Effector memory CD4-positive, alpha-beta T cell (primary cell): ENCODE data around the gene ACSM6.
"Not testable (repeated sequence)": the region's sequence is repeated elsewhere in the genome, so short reads cannot be mapped to it uniquely, and the experiment has no call there.

Source experiments
- DNase-seq, 3 donors: peaks; one replicate each; pipeline ENCODE4 v3.0.0-alpha.2; 2020
- H3K27ac ChIP-seq: 2 replicates; pipeline ENCODE4 v1.7.0; 2013; ENCODE audit warnings: mild to moderate bottlenecking, low read length, moderate library complexity; ENCODE audit not compliant: insufficient read depth, poor library complexity, severe bottlenecking
- H3K27me3 ChIP-seq: replicated peaks from 2 replicates; pipeline ENCODE4 v1.7.0; 2013; ENCODE audit warnings: mild to moderate bottlenecking, low read length; ENCODE audit not compliant: insufficient read depth, control insufficient read depth, poor library complexity, severe bottlenecking
- H3K36me3 ChIP-seq: 2 replicates; pipeline ENCODE4 v1.7.0; 2013; ENCODE audit warnings: mild to moderate bottlenecking, low read length, moderate library complexity; ENCODE audit not compliant: control insufficient read depth, insufficient read depth
- H3K4me1 ChIP-seq: 2 replicates; pipeline ENCODE4 v1.7.0; 2013; ENCODE audit warnings: low read length, mild to moderate bottlenecking; ENCODE audit not compliant: control insufficient read depth, insufficient read depth, poor library complexity, severe bottlenecking
- H3K4me3 ChIP-seq: 2 replicates; pipeline ENCODE4 v1.7.0; 2013; ENCODE audit warnings: low read length, low read depth, mild to moderate bottlenecking; ENCODE audit not compliant: insufficient read depth, poor library complexity, severe bottlenecking
- H3K9me3 ChIP-seq: 2 replicates; pipeline ENCODE4 v1.7.0; 2013; ENCODE audit warnings: mild to moderate bottlenecking, low read length, moderate library complexity; ENCODE audit not compliant: control insufficient read depth

ACSM6 gene

DNA sequence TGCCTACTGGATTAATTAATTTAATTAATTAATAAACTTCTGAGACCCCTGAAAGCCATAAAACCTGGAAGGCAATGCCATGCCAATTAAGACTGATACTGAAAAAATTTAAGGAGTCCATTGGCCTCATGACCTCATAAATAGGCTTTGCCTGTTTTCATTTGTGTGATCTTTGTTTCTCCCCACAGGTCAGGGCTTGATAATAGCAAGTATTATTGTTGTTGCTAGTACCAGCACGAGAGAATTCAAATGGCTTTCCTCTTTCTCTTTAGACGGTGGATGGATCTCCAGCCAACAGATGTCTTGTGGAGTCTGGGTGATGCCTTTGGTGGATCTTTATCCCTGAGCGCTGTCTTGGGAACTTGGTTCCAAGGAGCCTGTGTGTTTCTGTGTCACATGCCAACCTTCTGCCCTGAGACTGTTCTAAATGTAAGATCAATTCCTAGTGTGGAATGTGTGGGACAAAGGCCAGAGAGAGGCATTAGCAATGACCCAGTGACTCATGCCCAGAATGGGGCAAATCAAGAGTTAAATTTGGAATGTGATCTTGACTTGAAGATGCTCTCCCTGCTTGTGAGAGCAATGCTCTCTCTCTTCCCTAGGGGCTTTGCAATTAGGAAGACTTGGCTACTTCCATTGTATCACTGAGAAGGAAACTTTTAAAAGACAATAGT is 17.7 kb downstream of the ACSM6 start:
- no peaks in the 10 kb centered on the region for H3K27me3 ChIP-seq
- H3K9me3 ChIP-seq, result no peaks in the 10 kb centered on the region
- no peak overlapping the region for H3K27ac ChIP-seq
- DNase-seq, result no peak
- H3K36me3 ChIP-seq, result no peaks in the 10 kb centered on the region
- H3K4me3 ChIP-seq, result no peak overlapping the region
- no peaks in the 10 kb centered on the region for H3K4me1 ChIP-seq

GRCh38 chr10:95214369-95214768 is 20.3 kb downstream of the ACSM6 start:
- Histone ChIP-seq H3K27ac (no peak overlapping the region), H3K4me3 (no peak overlapping the region), H3K36me3 (no peaks in the 10 kb centered on the region), H3K9me3 (no peaks in the 10 kb centered on the region), H3K4me1 (no peaks in the 10 kb centered on the region), H3K27me3 (no peaks in the 10 kb centered on the region)
- no peak for DNase-seq

DNA sequence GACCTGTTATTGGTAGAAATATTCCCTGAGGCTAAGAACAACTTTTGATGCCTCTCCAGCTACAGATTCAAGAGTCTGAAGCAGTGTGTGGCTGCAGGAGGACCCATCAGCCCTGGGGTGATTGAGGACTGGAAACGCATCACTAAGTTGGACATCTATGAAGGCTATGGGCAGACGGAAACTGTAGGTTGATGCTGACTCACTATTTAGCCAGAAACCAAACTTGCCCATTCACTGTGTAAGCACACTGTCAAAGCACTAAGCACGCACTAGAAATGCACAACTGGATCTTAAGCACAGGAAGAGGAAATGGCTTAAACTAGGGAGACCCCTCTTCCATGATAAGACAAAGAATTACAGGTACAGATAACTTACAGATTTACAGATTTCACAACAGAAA is 20.8 kb downstream of the ACSM6 start:
- no peak for DNase-seq
- Histone ChIP-seq H3K9me3 (no peaks in the 10 kb centered on the region), H3K4me3 (no peak overlapping the region), H3K27ac (no peak overlapping the region), H3K27me3 (no peaks in the 10 kb centered on the region), H3K36me3 (no peaks in the 10 kb centered on the region), H3K4me1 (no peaks in the 10 kb centered on the region)

GRCh38 chr10:95217476-95217875 is 23.4 kb downstream of the ACSM6 start:
- DNase-seq, result no peak
- H3K36me3 ChIP-seq, result no peaks in the 10 kb centered on the region
- no peak overlapping the region for H3K27ac ChIP-seq
- no peaks in the 10 kb centered on the region for H3K9me3 ChIP-seq
- no peak overlapping the region for H3K4me3 ChIP-seq
- H3K27me3 ChIP-seq, result no peaks in the 10 kb centered on the region
- no peaks in the 10 kb centered on the region for H3K4me1 ChIP-seq

- no peaks in the 10 kb centered on the region for H3K4me1 ChIP-seq
- no peaks in the 10 kb centered on the region for H3K27me3 ChIP-seq
- DNase-seq, result no peak
- no peak overlapping the region for H3K27ac ChIP-seq
- H3K9me3 ChIP-seq, result no peaks in the 10 kb centered on the region
- no peaks in the 10 kb centered on the region for H3K36me3 ChIP-seq
- H3K4me3 ChIP-seq, result no peak overlapping the region
Observed at GRCh38 chr10:95220539-95220938, 26.5 kb downstream of the ACSM6 start.

GRCh38 chr10:95221124-95221523 is 27.1 kb downstream of the ACSM6 start:
- Histone ChIP-seq H3K36me3 (no peaks in the 10 kb centered on the region), H3K4me3 (no peak overlapping the region), H3K27me3 (no peaks in the 10 kb centered on the region), H3K4me1 (no peaks in the 10 kb centered on the region), H3K9me3 (no peaks in the 10 kb centered on the region), H3K27ac (no peak overlapping the region)
- no peak for DNase-seq

GRCh38 chr10:95225136-95225535 is 31.1 kb downstream of the ACSM6 start:
- Histone ChIP-seq H3K27me3 (no peaks in the 10 kb centered on the region), H3K36me3 (no peaks in the 10 kb centered on the region), H3K4me3 (no peak overlapping the region), H3K27ac (no peak overlapping the region), H3K4me1 (no peaks in the 10 kb centered on the region), H3K9me3 (no peaks in the 10 kb centered on the region)
- no peak for DNase-seq

DNA sequence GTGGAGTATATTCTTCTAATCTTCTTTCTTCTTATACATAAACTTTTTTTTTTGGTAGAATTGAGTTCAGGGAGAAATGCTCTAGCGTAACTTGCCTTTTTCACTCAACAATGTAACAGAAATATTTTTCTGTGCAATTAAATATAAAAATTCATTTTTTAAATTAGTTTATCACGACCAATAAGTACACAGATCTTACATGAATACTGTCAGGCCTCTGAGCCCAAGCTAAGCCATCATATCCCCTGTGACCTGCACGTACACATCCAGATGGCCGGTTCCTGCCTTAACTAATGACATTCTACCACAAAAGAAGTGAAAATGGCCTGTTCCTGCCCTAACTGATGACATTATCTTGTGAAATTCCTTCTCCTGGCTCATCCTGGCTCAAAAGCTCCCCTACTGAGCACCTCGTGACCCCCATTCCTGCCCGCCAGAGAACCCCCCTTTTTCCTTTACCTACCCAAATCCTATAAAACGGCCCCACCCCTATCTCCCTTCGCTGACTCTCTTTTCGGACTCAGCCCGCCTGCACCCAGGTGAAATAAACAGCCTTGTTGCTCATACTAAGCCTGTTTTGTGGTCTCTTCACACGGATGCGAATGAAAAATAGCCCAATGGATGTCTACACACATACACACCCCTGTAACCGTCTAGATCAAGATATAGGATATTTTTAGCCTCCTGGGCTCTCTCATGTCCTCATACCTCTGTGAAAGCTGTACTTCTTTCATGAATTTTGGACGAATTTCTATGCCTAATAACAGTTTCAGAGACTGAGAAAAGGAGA is 35.1 kb downstream of the ACSM6 start:
- H3K36me3 ChIP-seq, DNase-seq, H3K9me3 ChIP-seq, H3K4me3 ChIP-seq, H3K4me1 ChIP-seq, H3K27me3 ChIP-seq, H3K27ac ChIP-seq: not testable (repeated sequence)

- no peak for DNase-seq
- Histone ChIP-seq H3K27me3 (no peaks in the 10 kb centered on the region), H3K27ac (no peak overlapping the region), H3K36me3 (no peaks in the 10 kb centered on the region), H3K9me3 (no peaks in the 10 kb centered on the region), H3K4me1 (no peaks in the 10 kb centered on the region), H3K4me3 (no peak overlapping the region)
Observed at GRCh38 chr10:95229724-95230627, 35.9 kb downstream of the ACSM6 start.
